Occipital lobe (tissue), 2 donors: ENCODE results near the gene PRR5L. TPM values are rescaled to one million over a fixed set of nuclear protein-coding genes. Genes with fewer than 3 reads are reported as not detected.
A peak's percentile ranks its signal among the peaks of the same experiment; 100 is the strongest.

Source experiments
- DNase-seq: peaks from one replicate; lab custom pipeline; 2025; lab: John Stamatoyannopoulos, UW
- total RNA-seq: library from RNA; depleted of rRNA; stranded (reverse); fragments of >200 nt; gene quantifications from one replicate; pipeline ENCODE4 v1.2.3, GENCODE V29; 2014

PRR5L gene
- total RNA-seq, result 3.1 TPM

- DNase-seq, result peak; percentile 37
Observed at GRCh38 chr11:36295926-36296325, at the start of gene PRR5L. TSS of gene PRR5L (plus strand) at chr11:36296288. CDS start at chr11:36401122, 104,834 bp downstream.

DNA sequence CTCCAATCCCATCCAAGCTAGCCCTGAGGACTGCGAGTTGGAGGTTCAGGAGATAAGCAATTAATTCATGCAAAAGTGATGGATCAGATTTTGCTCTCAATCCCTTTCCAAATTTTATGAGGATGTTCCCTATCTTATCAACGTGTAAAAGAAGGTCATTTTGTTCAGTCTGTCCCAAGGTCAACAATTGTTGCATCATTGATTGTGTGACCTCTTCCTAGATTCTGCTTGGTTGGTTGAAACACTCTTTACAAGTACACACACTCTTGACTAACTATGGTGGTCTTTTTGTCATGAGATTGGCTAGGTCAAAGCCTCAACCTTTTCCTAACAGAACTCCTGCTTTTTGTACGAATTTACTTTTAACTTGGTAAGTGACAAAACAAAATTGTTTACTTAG lies 48.6 kb upstream of the PRR5L start:
- no peak for DNase-seq

DNA sequence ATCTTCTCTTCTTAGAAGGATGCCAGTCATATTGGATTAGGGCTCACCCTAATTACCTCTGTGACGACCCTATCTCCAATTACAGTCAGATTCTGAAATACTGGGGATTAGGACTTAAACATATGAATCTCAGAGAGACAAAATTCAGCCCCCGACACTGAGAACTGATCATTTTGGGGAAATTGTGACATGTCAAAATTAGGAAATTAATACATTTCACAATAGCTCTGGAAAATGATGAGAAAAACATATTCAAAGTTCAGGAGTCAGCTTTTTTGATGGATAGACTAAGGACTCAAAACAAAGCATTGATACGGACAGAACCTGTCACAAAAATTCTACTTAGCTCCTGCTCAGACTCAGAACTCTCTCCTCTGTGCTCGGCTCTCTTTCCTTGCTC lies 47.7 kb upstream of the PRR5L start:
- DNase-seq, result no peak

GRCh38 chr11:36249246-36249645 lies 46.8 kb upstream of the PRR5L start:
- no peak for DNase-seq

GRCh38 chr11:36251823-36252222 lies 44.3 kb upstream of the PRR5L start:
- DNase-seq, result no peak

- DNase-seq, result peak; percentile 55
Observed at GRCh38 chr11:36253238-36253637, 42.9 kb upstream of the PRR5L start.

DNA sequence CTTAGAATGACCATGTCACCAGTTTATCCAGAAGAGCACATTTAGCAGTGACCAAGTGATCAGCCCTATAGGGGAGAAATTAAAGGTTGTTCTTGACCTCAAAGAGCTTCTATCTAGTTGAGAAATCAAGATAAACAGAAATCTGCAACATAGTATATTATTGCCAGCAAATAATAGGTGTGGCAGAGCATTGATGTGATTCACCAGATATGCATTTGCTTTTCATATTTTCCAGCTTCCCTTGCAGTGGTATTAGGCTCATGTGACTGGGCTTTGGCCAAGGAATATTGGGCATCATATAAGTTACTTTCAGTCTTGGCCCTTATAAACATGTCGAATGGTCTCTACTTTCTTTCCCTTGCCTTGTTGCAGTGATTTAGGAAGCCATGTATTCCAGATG lies 41.4 kb upstream of the PRR5L start:
- no peak for DNase-seq

DNA sequence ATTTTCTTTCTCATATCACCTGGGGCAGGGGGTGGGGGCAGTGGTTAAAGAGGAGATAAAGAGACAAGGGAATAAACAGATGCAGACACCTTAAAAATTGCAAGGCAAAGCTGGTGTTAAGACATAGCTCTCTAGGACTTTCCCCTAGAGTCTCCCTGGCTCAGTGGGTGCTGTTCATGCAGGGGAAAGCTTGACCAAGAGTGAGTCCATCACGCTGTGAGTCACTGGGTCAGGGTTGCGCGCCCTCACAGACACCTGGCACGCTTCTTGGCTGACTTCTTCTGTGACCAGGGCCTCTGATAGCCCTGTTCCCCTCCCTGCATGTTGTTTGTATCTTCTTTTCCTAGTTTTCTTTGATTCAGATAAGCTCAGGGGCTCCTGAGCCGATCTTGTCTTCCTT lies 38.7 kb upstream of the PRR5L start:
- no peak for DNase-seq

DNA sequence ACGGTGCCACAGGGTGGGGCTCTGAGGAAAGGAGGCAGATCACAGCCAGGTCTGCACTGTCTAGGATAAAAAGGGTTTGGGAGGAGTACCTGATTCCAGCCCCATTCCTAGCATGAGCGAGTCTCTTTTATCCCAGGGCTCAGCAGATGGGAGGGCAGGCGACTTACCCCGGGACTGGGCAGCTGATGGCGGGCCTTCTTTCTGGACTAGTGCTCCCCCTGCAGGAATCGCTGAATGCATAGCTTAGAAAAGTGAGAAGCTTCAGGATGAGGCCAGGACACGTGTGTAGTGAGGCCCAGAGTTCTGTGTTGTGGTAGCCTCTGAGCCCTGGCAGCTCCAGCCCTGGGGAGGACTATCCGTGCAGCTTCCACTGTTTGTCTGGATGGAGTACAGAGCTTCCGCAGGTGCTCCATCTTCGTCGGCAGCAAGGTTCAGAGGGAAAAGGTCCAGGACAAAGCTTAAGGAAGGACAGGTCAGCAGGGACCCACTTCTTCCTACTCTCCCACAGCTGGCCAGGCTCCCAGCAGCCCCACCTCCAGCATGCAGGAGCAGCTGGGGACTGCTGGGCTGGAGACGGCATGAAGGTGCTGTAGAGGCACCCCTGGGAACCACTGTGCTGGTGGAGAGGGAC lies 37.2 kb upstream of the PRR5L start:
- peak; percentile 32 for DNase-seq

DNA sequence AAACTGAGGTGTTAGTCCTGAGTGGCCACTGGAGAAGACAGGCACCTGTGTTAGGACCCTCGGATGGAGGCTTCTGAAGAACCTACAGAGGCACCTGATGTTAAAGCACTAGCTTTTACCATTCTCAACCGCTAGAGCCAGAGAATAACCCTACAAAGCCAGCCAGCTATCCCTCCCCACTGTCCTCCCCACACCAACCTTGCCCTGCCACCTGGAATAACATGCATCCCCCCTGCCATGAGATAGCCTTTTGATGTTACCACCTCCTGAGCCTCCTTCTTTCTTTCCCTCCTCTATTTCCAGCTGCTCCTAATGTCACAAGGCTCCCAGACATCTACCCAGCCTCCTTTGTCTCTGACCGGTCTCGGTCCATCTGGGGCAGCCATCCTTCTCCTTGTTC lies 35.0 kb upstream of the PRR5L start:
- no peak for DNase-seq

- no peak for DNase-seq
Observed at GRCh38 chr11:36264011-36264972, 31.8 kb upstream of the PRR5L start.

DNA sequence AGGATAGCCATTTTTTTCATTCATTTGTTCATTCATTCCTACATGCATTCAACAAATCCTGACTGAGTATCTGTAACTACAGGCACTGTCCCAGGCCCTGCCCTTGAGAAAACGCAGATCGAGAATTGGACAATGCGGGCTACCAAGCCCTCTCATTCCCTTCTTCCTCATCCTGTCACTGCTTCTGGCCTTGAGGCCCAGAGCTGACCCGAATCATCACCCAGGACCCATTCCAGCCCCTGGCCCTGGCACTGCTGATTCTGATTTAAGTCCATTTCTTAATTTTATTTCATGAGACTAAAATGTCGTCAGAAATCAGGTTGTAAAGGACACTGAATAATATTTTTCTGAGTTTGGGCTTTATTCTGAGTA lies 31.1 kb upstream of the PRR5L start:
- DNase-seq, result no peak

DNA sequence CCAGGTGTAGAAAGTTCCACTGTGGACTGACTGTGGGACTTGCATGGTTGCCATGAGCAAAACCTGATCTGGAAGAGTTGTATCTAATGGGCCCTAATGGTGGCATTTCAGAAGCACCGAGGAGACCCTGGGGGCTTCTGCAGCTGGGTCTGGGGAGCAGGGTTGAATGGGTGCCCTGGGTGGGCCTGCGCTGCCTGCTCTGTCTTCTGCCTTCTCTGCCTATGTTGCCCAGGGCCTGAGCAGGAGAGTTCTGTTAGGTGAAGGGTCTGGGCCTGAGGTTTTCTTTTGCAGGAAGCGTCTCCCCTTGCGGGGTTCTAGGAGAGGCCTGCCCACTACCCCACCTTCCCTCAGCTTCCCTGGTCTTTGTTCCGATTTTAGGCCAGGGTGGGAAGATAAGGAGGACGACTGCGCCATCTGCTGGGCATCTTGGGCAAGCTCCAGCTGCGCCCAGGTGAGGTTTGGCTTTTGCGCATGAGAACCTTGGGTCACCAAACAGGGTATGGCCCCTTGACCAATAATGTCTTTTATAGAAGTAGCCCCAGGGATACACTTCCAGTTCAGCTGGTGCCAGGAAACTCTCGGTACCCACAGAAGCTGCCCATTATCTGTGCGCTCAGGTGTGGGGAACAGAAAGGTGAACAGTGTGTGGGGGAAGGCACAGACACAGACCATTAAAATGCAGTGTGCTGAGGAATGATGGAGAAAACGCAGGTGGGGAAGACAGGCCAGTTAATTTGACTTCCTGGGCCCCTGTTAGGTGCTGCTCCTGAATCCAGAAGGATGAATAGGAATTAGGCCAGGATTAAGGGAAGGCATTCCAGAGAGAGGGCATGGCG lies 30.1 kb upstream of the PRR5L start:
- no peak for DNase-seq

DNA sequence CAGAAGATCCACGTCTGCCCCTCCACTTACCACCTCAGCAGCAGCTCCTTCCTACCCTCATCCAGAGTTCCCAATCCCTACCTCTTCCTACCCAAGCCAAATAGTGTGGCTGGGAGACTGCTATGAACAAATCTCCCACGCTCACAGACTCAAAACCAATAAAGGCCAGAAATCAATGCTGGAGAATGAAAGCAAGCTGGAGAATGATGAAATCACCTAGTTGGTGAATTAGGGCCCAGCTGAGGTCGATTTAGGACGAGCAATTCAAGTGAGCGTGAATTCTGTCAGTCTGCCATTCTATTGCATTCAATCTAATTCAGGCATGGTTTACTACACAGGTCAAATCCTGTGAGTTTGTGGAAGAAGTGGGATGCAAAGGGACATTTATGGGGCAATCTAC lies 29.3 kb upstream of the PRR5L start:
- DNase-seq, result no peak

GRCh38 chr11:36268337-36268985 lies 27.6 kb upstream of the PRR5L start:
- no peak for DNase-seq

DNA sequence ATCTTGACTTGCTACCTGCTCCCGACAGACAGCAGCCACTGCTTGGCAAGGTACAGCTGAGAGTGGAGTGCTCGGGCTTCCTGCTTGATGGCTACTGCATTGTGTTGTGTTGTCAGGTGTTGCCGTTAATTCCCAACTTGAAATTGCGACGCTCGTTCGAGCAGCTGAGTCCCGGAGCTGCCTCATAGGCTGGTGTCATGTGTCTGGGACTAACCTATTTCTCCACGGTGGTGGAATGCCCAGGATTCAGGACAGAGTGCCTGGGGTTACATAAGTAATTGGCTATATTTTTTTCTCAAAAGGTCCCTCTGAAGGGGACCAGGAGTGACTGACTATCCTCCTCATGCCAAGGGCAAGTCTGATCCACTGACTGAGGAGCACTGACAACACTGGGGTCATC lies 25.4 kb upstream of the PRR5L start:
- DNase-seq, result no peak

DNA sequence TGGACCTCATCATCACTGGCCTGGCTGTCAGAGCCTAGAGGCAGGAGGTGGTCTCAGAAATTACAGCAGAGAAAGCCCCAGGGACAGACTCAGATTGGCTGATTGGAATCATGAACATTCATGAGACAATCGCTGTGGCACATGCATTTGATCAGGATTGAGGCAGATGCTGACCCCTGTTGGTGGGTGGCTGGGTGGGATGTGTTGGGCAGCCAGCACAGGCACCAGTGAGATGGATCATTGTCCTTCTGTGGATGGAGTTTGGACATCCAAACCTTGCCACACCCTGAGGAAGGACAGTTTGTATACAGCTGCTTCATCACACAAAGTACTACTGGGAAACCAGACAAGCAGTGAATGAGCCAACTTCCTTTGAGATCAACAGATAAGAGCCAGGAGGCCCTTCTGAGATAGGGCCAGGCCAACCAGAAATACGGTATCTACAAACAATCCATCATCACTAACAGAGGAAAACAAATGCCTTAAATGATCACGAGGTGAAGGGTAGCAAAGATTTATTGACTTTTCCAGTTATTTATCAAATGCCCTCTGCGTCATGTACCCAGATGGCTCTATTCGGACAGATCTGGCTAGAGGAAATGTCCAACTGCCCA lies 24.2 kb upstream of the PRR5L start:
- no peak for DNase-seq

GRCh38 chr11:36273110-36273509 lies 23.0 kb upstream of the PRR5L start:
- DNase-seq, result peak; percentile 27

- DNase-seq, result no peak
Observed at GRCh38 chr11:36274414-36274813, 21.7 kb upstream of the PRR5L start.

GRCh38 chr11:36278531-36279282 lies 17.4 kb upstream of the PRR5L start:
- DNase-seq, result no peak
